SK-N-SH (cell line): ENCODE results near the gene ARAF. TPM values are rescaled to one million over a fixed set of nuclear protein-coding genes. Genes with fewer than 3 reads are reported as not detected.
A peak's percentile ranks its signal among the peaks of the same experiment; 100 is the strongest.

Source experiments
- CTCF ChIA-PET: fragments of 300-600, 350-600 bp; formaldehyde crosslinking; extraction: SDS; loops from one replicate; lab custom pipeline; 2021; lab: Yijun Ruan, JAX
- POLR2A ChIA-PET: fragments of 350-600 bp; sonication (Branson Sonifier 250); formaldehyde crosslinking; extraction: SDS; loops from one replicate; lab custom pipeline; 2020; ENCODE audit warnings: antibody characterized with exemption, inconsistent platforms; lab: Yijun Ruan, JAX
- DNase-seq: peaks from one replicate; pipeline ENCODE4 v3.0.0; 2012
- H2AFZ ChIP-seq: fragments of 200-600 bp; sonication (generic); 2 replicates; pipeline ENCODE4 v1.8.1; 2016; ENCODE audit warnings: antibody characterized with exemption, mild to moderate bottlenecking, low read depth
- H3F3A ChIP-seq: fragments of 200-600 bp; sonication (generic); replicated peaks from 2 replicates; pipeline ENCODE3; 2016; ENCODE audit warnings: antibody characterized with exemption, mild to moderate bottlenecking; ENCODE audit not compliant: insufficient read depth
- H3K27ac ChIP-seq, 2 experiments: fragments of 200-500 bp in 1 of 2; fragments of 200-600 bp in 1 of 2; sonication (Bioruptor generic) in 1 of 2; sonication (generic), shearing (Covaris generic) in 1 of 2; 2 replicates each; pipeline versions ENCODE4 v1.5.1 to v1.6.1; 2014 to 2016; ENCODE audit warnings: low read depth in 2 of 2, inconsistent platforms in 1 of 2, low read length in 1 of 2, mild to moderate bottlenecking in 1 of 2, mixed read lengths in 1 of 2
- H3K27me3 ChIP-seq: fragments of 200-600 bp; sonication (generic), shearing (Covaris generic); 2 replicates; pipeline ENCODE4 v1.6.1; 2016; ENCODE audit warnings: mixed run types; ENCODE audit not compliant: insufficient read depth
- H3K36me3 ChIP-seq, 2 experiments: fragments of 200-500 bp in 1 of 2; fragments of 200-600 bp in 1 of 2; sonication (Bioruptor generic) in 1 of 2; sonication (generic) in 1 of 2; replicated peaks in 1 of 2; 2 replicates each; pipeline versions ENCODE3 to v1.5.1; 2014 to 2016; ENCODE audit warnings: low read length in 1 of 2, mild to moderate bottlenecking in 1 of 2; ENCODE audit not compliant: insufficient read depth in 2 of 2, control insufficient read depth in 1 of 2
- H3K4me1 ChIP-seq, 2 experiments: fragments of 200-500 bp in 1 of 2; fragments of 200-600 bp in 1 of 2; sonication (Bioruptor generic) in 1 of 2; sonication (generic), shearing (Covaris generic) in 1 of 2; 2 replicates each; pipeline versions ENCODE4 v1.5.1 to v1.6.1; 2014 to 2016; ENCODE audit warnings: low read depth in 1 of 2, low read length in 1 of 2, mixed run types in 1 of 2; ENCODE audit not compliant: insufficient read depth in 2 of 2, control insufficient read depth in 1 of 2
- H3K4me2 ChIP-seq: fragments of 200-600 bp; sonication (generic), shearing (Covaris generic); 2 replicates; pipeline ENCODE4 v1.6.1; 2017; ENCODE audit warnings: mixed run types
- H3K4me3 ChIP-seq, 2 experiments: fragments of 200-500 bp in 1 of 2; fragments of 200-600 bp in 1 of 2; sonication (Bioruptor generic) in 1 of 2; sonication (generic), shearing (Covaris generic) in 1 of 2; 2 replicates each; pipeline versions ENCODE4 v1.5.1 to v1.8.1; 2014 to 2016; ENCODE audit warnings: low read depth in 2 of 2, inconsistent platforms in 1 of 2, low read length in 1 of 2, mild to moderate bottlenecking in 1 of 2, mixed read lengths in 1 of 2, moderate library complexity in 1 of 2
- H3K79me2 ChIP-seq: fragments of 200-600 bp; sonication (generic); 2 replicates; pipeline ENCODE4 v1.8.1; 2017; ENCODE audit warnings: mild to moderate bottlenecking; ENCODE audit not compliant: insufficient read depth
- H3K9ac ChIP-seq: fragments of 200-600 bp; sonication (generic); 2 replicates; pipeline ENCODE4 v1.6.1; 2017; ENCODE audit warnings: mixed run types
- H3K9me2 ChIP-seq: fragments of 200-600 bp; sonication (generic); 2 replicates; pipeline ENCODE4 v1.6.1; 2017; ENCODE audit warnings: mixed run types
- H3K9me3 ChIP-seq: fragments of 200-600 bp; sonication (generic); 2 replicates; pipeline ENCODE4 v1.6.1; 2017; ENCODE audit warnings: mixed run types, mild to moderate bottlenecking, moderate library complexity
- H4K20me1 ChIP-seq: fragments of 200-600 bp; sonication (generic); 2 replicates; pipeline ENCODE4 v1.6.1; 2017; ENCODE audit warnings: mild to moderate bottlenecking, mixed run types; ENCODE audit not compliant: insufficient read depth
- CHD2 ChIP-seq: fragments of 150-350 bp; IDR thresholded peaks from 2 replicates; pipeline ENCODE4 v1.6.1; 2018; ENCODE audit warnings: low read length; ENCODE audit not compliant: partially characterized antibody
- ELF1 ChIP-seq: IDR thresholded peaks from 2 replicates; pipeline ENCODE4 v1.4.0; 2012
- EP300 ChIP-seq, 2 experiments: IDR thresholded peaks; 2 replicates each; pipeline versions ENCODE4 v1.4.0 to v1.6.1; 2012; ENCODE audit warnings: borderline replicate concordance in 1 of 2, low read depth in 1 of 2, low read length in 1 of 2
- FOSL2 ChIP-seq: IDR thresholded peaks from 2 replicates; pipeline ENCODE4 v1.4.0; 2012; ENCODE audit warnings: low read depth, mild to moderate bottlenecking, moderate library complexity, borderline replicate concordance
- FOXM1 ChIP-seq: IDR thresholded peaks from 2 replicates; pipeline ENCODE4 v1.4.0; 2012; ENCODE audit warnings: low read depth, mild to moderate bottlenecking
- JUND ChIP-seq: IDR thresholded peaks from 2 replicates; pipeline ENCODE4 v1.4.0; 2012
- MAX ChIP-seq: IDR thresholded peaks from 2 replicates; pipeline ENCODE4 v1.4.0; 2012; ENCODE audit warnings: low read depth
- MEF2A ChIP-seq: IDR thresholded peaks from 2 replicates; pipeline ENCODE4 v1.4.0; 2012; ENCODE audit warnings: low read depth, borderline replicate concordance
- MXI1 ChIP-seq: IDR thresholded peaks from 2 replicates; pipeline ENCODE4 v1.6.1; 2012; ENCODE audit warnings: mild to moderate bottlenecking, low read depth, low read length, improper control_type of control experiment
- NRF1 ChIP-seq: IDR thresholded peaks from 2 replicates; pipeline ENCODE4 v1.6.1; 2012; ENCODE audit warnings: low read depth, mild to moderate bottlenecking, low read length
- RAD21 ChIP-seq: IDR thresholded peaks from 2 replicates; pipeline ENCODE4 v1.6.1; 2012; ENCODE audit warnings: mild to moderate bottlenecking, low read length
- REST ChIP-seq: IDR thresholded peaks from 2 replicates; pipeline ENCODE4 v1.6.1; 2012; ENCODE audit warnings: mild to moderate bottlenecking, low read depth, low read length, moderate library complexity
- RFX5 ChIP-seq: IDR thresholded peaks from 2 replicates; pipeline ENCODE4 v1.6.1; 2012; ENCODE audit warnings: mild to moderate bottlenecking, improper control_type of control experiment, low read length
- SMC3 ChIP-seq: IDR thresholded peaks from 2 replicates; pipeline ENCODE4 v1.6.1; 2012; ENCODE audit warnings: low read depth, low read length, improper control_type of control experiment
- TAF1 ChIP-seq: IDR thresholded peaks from 2 replicates; pipeline ENCODE4 v1.6.1; 2012; ENCODE audit warnings: low read depth, mild to moderate bottlenecking, low read length, moderate library complexity, borderline replicate concordance
- USF1 ChIP-seq: IDR thresholded peaks from 2 replicates; pipeline ENCODE4 v1.4.0; 2012; ENCODE audit warnings: low read depth, borderline replicate concordance
- USF2 ChIP-seq: fragments of 150-350 bp; IDR thresholded peaks from 2 replicates; pipeline ENCODE4 v1.6.1; 2017; ENCODE audit warnings: antibody characterized with exemption, low read length, low read depth, borderline replicate concordance
- ZBTB33 ChIP-seq: IDR thresholded peaks from 2 replicates; pipeline ENCODE4 v1.4.0; 2012; ENCODE audit warnings: low read depth, borderline replicate concordance
- WGBS: methylation state at CpG from one replicate; pipeline ENCODE4 v1.1.6; 2017; ENCODE audit warnings: low lambda C conversion rate; 5-methylcytosine and 5-hydroxymethylcytosine counted together
- polyA plus RNA-seq, 3 experiments: library from polyadenylated mRNA; depleted of rRNA; stranded (reverse); fragments of >200 nt; gene quantifications; 2 replicates each; pipeline ENCODE4 v1.2.3, GENCODE V29; 2012
- TF ChIP-seq, protein P1 (sequence below): fragments of 150-350 bp; IDR thresholded peaks from 2 replicates; pipeline ENCODE4 v1.6.1; 2016; ENCODE audit warnings: mild to moderate bottlenecking, low read depth, low read length

Gene ARAF
- polyA plus RNA-seq, 1 of the 3 experiments (the other 2 are of a cell fraction) = 48.6 TPM

DNA sequence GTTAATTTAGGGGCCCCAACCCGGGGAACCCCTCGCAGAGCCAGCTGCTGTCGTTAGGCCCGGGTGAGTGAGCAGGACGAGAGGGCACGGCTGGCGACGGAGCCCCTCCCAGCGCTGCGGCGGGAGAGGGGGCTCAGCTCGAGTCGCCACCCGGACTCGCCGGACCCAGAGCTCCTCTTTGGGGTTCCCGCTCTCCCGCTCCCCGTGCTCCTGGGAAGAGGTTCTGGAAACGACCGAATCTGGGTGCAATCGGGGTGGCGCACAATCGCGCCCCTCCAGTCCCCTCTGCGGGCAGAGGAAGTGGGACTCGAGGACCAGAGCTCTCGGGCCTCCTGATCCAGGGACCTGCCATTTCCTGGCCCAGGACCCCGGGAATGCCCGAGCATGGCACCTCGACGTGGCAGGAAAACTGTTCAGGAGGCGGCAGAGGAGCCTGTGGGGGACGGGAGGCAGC is 37.3 kb upstream of the ARAF start:
- TF ChIP-seq, protein P1, sequence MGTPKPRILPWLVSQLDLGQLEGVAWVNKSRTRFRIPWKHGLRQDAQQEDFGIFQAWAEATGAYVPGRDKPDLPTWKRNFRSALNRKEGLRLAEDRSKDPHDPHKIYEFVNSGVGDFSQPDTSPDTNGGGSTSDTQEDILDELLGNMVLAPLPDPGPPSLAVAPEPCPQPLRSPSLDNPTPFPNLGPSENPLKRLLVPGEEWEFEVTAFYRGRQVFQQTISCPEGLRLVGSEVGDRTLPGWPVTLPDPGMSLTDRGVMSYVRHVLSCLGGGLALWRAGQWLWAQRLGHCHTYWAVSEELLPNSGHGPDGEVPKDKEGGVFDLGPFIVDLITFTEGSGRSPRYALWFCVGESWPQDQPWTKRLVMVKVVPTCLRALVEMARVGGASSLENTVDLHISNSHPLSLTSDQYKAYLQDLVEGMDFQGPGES = no peak
- TF ChIP-seq NRF1 (no peak), SMC3 (no peak), TAF1 (no peak), FOSL2 (no peak), MAX (no peak), ZBTB33 (no peak), MXI1 (no peak), RAD21 (no peak), REST (no peak), JUND (no peak), MEF2A (no peak), USF2 (no peak), ELF1 (no peak), CHD2 (no peak), FOXM1 (no peak), RFX5 (no peak), USF1 (no peak), EP300 (IDR thresholded peaks at IDR 0.05; ENCODE audit: borderline replicate concordance in 1 of 2, low read depth in 1 of 2, low read length in 1 of 2) (no peak)
- Histone ChIP-seq H3K79me2 (no peaks in the 10 kb centered on the region), H3K4me2 (peak overlapping the region; percentile 81), H3K27ac (no peak overlapping the region; a peak in 1 of 4 replicates), H3K27me3 (no peaks in the 10 kb centered on the region; the same call in 1 of the 2 replicates), H3K4me3 (peak overlapping the region; percentile 47 to 64), H4K20me1 (no peaks in the 10 kb centered on the region), H2AFZ (peak overlapping the region; percentile 93), H3F3A (no peaks in the 10 kb centered on the region), H3K4me1 (no peaks in the 10 kb centered on the region), H3K9ac (peak overlapping the region; percentile 65), H3K9me3 (no peaks in the 10 kb centered on the region), H3K9me2 (no peaks in the 10 kb centered on the region), H3K36me3 (no peaks in the 10 kb centered on the region)
- WGBS = 9% methylated on average over 25 of the region's 34 CpGs
- ChIA-PET POLR2A (interaction anchor here (0.6 to 1.2 kb wide), 6 partner anchors 9 to 333 kb away, joined by 3 to 4 read pairs (median 4); partner anchors contain the start of gene USP11), CTCF (interaction anchor here (0.6 to 6.9 kb wide), 40 partner anchors 9 to 530 kb away, joined by 3 to 107 read pairs (median 4); partner anchors contain the start of genes TIMP1 and UBA1)
- no peak for DNase-seq
